HEK293T (cell line): ENCODE measurements around the gene CUL3.

Experiments used
- BHLHE40 ChIP-seq: fragments of 450-650 bp; IDR thresholded peaks from 2 replicates; pipeline ENCODE4 v1.6.1; 2016; ENCODE audit warnings: mild to moderate bottlenecking, moderate library complexity, borderline replicate concordance
- FOXM1 ChIP-seq: fragments of 450-650 bp; IDR thresholded peaks from 2 replicates; pipeline ENCODE4 v1.6.1; 2017; ENCODE audit warnings: mild to moderate bottlenecking, borderline replicate concordance
- LEF1 ChIP-seq: fragments of 450-650 bp; IDR thresholded peaks from 2 replicates; pipeline ENCODE4 v1.6.1; 2017; ENCODE audit warnings: mild to moderate bottlenecking, borderline replicate concordance
- PKNOX1 ChIP-seq: fragments of 450-650 bp; IDR thresholded peaks from 2 replicates; pipeline ENCODE4 v1.6.1; 2016
- SP1 ChIP-seq: fragments of 450-650 bp; IDR thresholded peaks from 2 replicates; pipeline ENCODE4 v1.6.1; 2017
- SUZ12 ChIP-seq: fragments of 450-650 bp; IDR thresholded peaks from 2 replicates; pipeline ENCODE4 v1.6.1; 2016; ENCODE audit warnings: mild to moderate bottlenecking

GRCh38 chr2:224572338-224572737 lies 12.8 kb downstream of the CUL3 start:
- no peak for TF ChIP-seq SUZ12
- TF ChIP-seq PKNOX1: no peak
- no peak for TF ChIP-seq FOXM1
- no peak for TF ChIP-seq SP1
- TF ChIP-seq BHLHE40: no peak
- no peak for TF ChIP-seq LEF1
